Kidney (tissue), 22 donors: ENCODE data around the gene USP36. TPM values are rescaled to one million over a fixed set of nuclear protein-coding genes. Genes with fewer than 3 reads are reported as not detected.
"Not testable (repeated sequence)": the region's sequence is repeated elsewhere in the genome, so short reads cannot be mapped to it uniquely, and the experiment has no call there.

Experiments
- DNase-seq, 5 donors: peaks; one replicate each; pipeline ENCODE4 v3.0.0-alpha.2; 2013 to 2020
- FAIRE-seq: peaks from 2 replicates; lab custom pipeline; 2012; peaks lifted over from hg19 to GRCh38; lab: Jason Lieb, UNC
- H3K27ac ChIP-seq, 2 donors: one replicate each; pipeline ENCODE4 v1.7.0; 2013; ENCODE audit warnings: low read depth in 2 of 2, low read length in 2 of 2, inconsistent platforms in 1 of 2
- H3K27me3 ChIP-seq: one replicate; pipeline ENCODE4 v1.7.1; 2013; ENCODE audit warnings: low read length, inconsistent platforms; ENCODE audit not compliant: control insufficient read depth, insufficient read depth
- H3K36me3 ChIP-seq, 3 donors: one replicate each; pipeline versions ENCODE4 v1.7.0 to v1.7.1; 2013; ENCODE audit warnings: low read length in 3 of 3, control low read depth in 1 of 3, inconsistent platforms in 1 of 3; ENCODE audit not compliant: insufficient read depth in 3 of 3, control insufficient read depth in 2 of 3
- H3K4me1 ChIP-seq, 3 donors: one replicate each; pipeline versions ENCODE4 v1.7.0 to v1.7.1; 2013; ENCODE audit warnings: low read length in 3 of 3, inconsistent platforms in 1 of 3, low read depth in 1 of 3; ENCODE audit not compliant: control insufficient read depth in 2 of 3, insufficient read depth in 2 of 3
- H3K4me3 ChIP-seq, 3 donors: one replicate each; pipeline versions ENCODE4 v1.7.0 to v1.8.1; 2013; ENCODE audit warnings: low read length in 3 of 3, control low read depth in 1 of 3, inconsistent platforms in 1 of 3
- H3K9ac ChIP-seq, 3 donors: one replicate each; pipeline versions ENCODE4 v1.7.0 to v1.7.1; 2013; ENCODE audit warnings: low read length in 3 of 3, control low read depth in 1 of 3, inconsistent platforms in 1 of 3
- H3K9me3 ChIP-seq, 3 donors: one replicate each; pipeline versions ENCODE4 v1.7.0 to v1.7.1; 2013; ENCODE audit warnings: low read length in 3 of 3, control low read depth in 1 of 3, inconsistent platforms in 1 of 3; ENCODE audit not compliant: control insufficient read depth in 2 of 3, insufficient read depth in 1 of 3
- CTCF ChIP-seq: IDR thresholded peaks from 3 replicates; pipeline ENCODE4 v1.5.1; 2012; ENCODE audit warnings: mild to moderate bottlenecking, moderate library complexity, borderline replicate concordance; ENCODE audit not compliant: insufficient read depth; ENCODE audit errors: extremely low read depth
- intact Hi-C: fragments of 100-400 bp; cut with DNase I; formaldehyde crosslinking; loops from one replicate; pipeline ENCODE4 v1.11.1; 2022
- long read RNA-seq, 10 donors: library from polyadenylated mRNA in 1 of 10; unstranded in 1 of 10; transcript quantifications; one replicate each; pipeline ENCODE4 v2.0.0 and lab custom pipeline, GENCODE V29; 2021 to 2026
- polyA plus RNA-seq: library from polyadenylated mRNA; stranded (reverse); fragments of 350-450 nt; fragmentation: Illumina TruSeq; extraction: RNeasy Lipid Tissue Mini Kit (QIAGEN cat#74804); gene quantifications from one replicate; pipeline ENCODE4 v1.2.3, GENCODE V29; 2014; ENCODE audit warnings: low read depth, low replicate concordance; ENCODE audit not compliant: insufficient read depth
- total RNA-seq: library from RNA; stranded (reverse); fragmentation: NEBNext Ultra II Directional; extraction: Animal tissue kit (Norgen Biotek cat#: 25700); gene quantifications from one replicate; pipeline ENCODE4 v1.2.1, GENCODE V29; 2021
- donor health status: control.
- donor health status: control.
- donor health status: control.
- donor health status: control.
- donor health status: control.
- donor health status: DM: yes; HTN: yes; CAD: no.
- donor health status: Normal renal cell carcinoma (clear cell type).

The USP36 gene
- 66.2 TPM for total RNA-seq
- 17.0 TPM for polyA plus RNA-seq
- long read RNA-seq, donor 1, result 0 reads
- long read RNA-seq, donor 2, partial matches to known transcripts, result 0 of 1 reads
- long read RNA-seq, donor 2, other reads (novel, unspliced or antisense), result 0 of 1 reads
- long read RNA-seq, donor 3, partial matches to known transcripts, result 5 of 5 reads
- long read RNA-seq, donor 3, other reads (novel, unspliced or antisense), result 0 of 5 reads
- long read RNA-seq, donor 4, partial matches to known transcripts, result 0 of 1 reads
- long read RNA-seq, donor 4, other reads (novel, unspliced or antisense), result 0 of 1 reads
- long read RNA-seq, donor 5, result 0 reads
- long read RNA-seq, donor 6, result 0 reads
- long read RNA-seq, donor 7, partial matches to known transcripts, result 8 of 15 reads
- long read RNA-seq, donor 7, other reads (novel, unspliced or antisense), result 7 of 15 reads
- long read RNA-seq, donor 8, result 0 reads
- long read RNA-seq, donor 9, result 0 reads
- long read RNA-seq, donor 10, partial matches to known transcripts, result 0 of 1 reads
- long read RNA-seq, donor 10, other reads (novel, unspliced or antisense), result 0 of 1 reads

GRCh38 chr17:78840780-78841611 lies at the start of gene USP36:
Gene USP36 (minus strand): TSS chr17:78840814. CDS start chr17:78836363, 4,451 bp downstream.
- Histone ChIP-seq H3K4me3 (peak within 1 kb of the TSS; percentile 64 to 83 (median 71)), H3K27ac (peak within 1 kb of the TSS; percentile 97 to 98), H3K27me3 (no peaks in the 10 kb centered on the region), H3K9me3 (no peaks in the 10 kb centered on the region), H3K36me3 (peaks cover 8 to 17% (median 16%) of the 10 kb centered on the region in 3 donors), H3K4me1 (peaks cover 4 to 15% (median 15%) of the 10 kb centered on the region in 3 donors), H3K9ac (peak within 1 kb of the TSS; percentile 78 to 90 (median 88))
- intact Hi-C loops, result no loop called here
- FAIRE-seq (peak; percentile 42), DNase-seq (peak; percentile 99 to 100 (median 100))
- TF ChIP-seq CTCF, result peak; percentile 9

GRCh38 chr17:78890096-78890495 lies 49.5 kb upstream of the USP36 start:
- H3K4me1 ChIP-seq, intact Hi-C loops, H3K36me3 ChIP-seq, FAIRE-seq, H3K9me3 ChIP-seq, H3K27ac ChIP-seq, H3K27me3 ChIP-seq, H3K9ac ChIP-seq, DNase-seq, H3K4me3 ChIP-seq: not testable (repeated sequence)

GRCh38 chr17:78889531-78889930 lies 48.9 kb upstream of the USP36 start:
- Histone ChIP-seq H3K4me1 (peaks cover 0 to 6% (median 3%) of the 10 kb centered on the region in 3 donors), H3K9ac (no peak overlapping the region), H3K9me3 (no peaks in the 10 kb centered on the region), H3K4me3 (no peak overlapping the region), H3K27me3 (no peaks in the 10 kb centered on the region), H3K36me3 (no peaks in the 10 kb centered on the region), H3K27ac (no peak overlapping the region)
- TF ChIP-seq CTCF, result no peak
- DNase-seq, result no peak
- FAIRE-seq, result no peak
- intact Hi-C loops, result no loop called here
